Stimulated activated naive CD8-positive, alpha-beta T cell treated with anti-CD3 and anti-CD28 coated beads, Interleukin-15, Interleukin-2, amounts not matched to agents 100 U/mL and 50 U/mL, for 24 hours (primary cell): ENCODE results near the gene KDM4C.
"Not testable (repeated sequence)": the region's sequence is repeated elsewhere in the genome, so short reads cannot be mapped to it uniquely, and the experiment has no call there.

Source experiments
- ATAC-seq: fragments of 150-1000 bp; cut with Tn5 transposase; one replicate; pipeline ENCODE4 v1.10.0; 2021
- DNase-seq: peaks from one replicate; pipeline ENCODE4 v3.0.0; 2021

The KDM4C gene

DNA sequence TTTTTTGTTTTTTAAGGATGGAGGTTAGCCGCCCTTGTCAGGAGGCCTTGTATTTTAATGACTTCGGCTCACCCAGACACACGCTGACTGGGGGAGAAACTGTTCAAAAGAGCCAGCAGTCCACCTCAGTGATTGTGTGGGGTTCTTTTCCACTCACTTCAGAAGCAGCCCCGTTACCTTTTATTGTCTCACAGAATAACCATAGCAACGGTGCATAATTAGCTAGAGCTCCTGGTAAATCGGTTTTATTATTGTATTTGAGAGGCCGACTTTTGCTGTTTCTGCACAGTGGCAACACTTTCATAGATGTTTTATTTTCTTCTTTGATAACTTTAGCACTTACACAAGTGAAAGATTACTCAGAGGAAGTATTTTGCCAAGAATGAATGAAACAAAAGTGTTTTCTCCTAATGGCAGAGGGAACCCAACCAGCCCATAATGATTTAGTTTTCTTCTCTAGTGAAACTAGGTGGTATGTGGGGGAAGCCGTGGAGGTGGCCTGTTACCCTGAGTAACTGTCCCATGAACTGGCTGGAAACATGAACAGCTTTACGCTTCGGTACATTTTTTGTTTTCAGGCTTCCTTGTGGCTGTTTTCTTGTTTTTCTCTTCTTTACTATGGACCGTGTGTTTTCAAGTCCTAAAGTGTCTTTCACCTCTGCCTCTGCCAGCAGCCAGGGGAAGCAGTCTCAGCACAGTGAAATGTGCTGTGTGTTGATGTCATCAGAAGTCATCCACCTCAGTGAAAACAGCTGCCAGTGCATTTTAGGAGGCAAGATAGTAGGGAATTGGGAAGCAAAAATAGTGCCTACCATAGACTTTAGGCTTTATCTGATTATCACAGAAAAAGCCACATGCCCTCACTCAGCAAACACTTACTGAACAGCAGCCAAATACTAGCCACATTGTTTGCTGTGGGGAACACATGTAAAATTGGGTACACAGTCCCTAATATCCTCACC is 414.7 kb downstream of the KDM4C start:
- DNase-seq (no peak), ATAC-seq (no peak)

- ATAC-seq (no peak), DNase-seq (no peak)
Measured at GRCh38 chr9:7173139-7173538, 415.4 kb downstream of the KDM4C start.

DNA sequence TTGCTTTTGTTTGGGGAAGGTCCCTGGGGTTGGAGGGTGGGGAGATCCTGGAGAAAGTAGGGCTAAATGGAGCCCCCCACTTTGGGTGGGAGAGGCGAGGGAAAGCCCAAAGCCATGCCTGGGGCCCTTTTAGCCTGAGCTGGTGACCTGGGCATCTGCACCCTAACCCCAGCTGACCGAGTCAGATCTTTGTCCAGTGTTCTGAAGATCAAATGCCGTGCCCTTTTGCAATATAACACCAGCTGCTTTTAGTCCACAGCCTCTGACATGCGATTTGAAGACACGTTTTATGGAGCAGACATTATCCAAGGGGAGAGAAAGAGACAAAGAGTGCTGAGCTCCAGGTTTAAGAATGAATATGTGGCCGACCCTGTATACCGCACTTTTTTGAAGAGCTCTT is 416.5 kb downstream of the KDM4C start:
- ATAC-seq = no peak

GRCh38 chr9:7174884-7175283 is 417.1 kb downstream of the KDM4C start:
- DNase-seq (no peak), ATAC-seq (no peak)

More for the DNA sequence above, 416.5 kb downstream of the KDM4C start:
- DNase-seq = no peak

DNA sequence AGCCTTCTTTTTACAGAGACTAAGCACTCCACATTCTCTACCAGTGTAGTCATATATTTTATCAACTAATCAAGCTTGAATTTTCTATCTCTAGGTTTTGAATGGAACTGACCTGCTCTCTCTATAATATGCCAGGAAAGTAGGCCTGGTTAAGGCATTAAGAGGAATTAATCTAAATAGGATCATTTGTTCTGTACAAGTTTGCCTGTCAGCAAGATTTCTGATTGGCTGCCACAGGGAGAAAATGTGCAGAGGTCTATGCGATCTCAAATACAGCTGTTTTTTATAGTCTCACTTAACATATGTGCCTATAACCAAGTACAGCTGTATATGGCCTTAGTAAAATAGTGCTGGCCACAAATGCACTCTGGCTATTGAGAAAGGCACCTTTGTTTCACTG is 418.8 kb downstream of the KDM4C start:
- ATAC-seq (no peak), DNase-seq (no peak)

DNA sequence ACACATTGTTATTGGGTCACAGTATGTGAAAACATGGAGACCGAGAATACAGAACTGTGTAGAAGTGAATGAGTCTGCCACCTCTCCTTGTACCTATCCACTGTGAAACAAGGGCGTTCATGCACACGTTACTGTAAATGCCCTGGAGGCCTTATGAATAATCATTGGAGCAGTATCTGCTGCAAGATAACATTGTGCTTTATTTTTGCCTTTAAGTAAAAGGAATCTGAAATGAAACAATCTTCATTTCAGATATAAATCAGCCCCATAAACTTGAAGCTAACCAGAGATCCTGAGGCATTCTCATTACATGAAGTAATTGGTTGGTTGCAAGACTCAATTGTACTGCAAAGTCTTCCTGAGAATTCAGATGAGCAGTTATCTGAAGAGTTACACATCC is 419.6 kb downstream of the KDM4C start:
- no peak for DNase-seq

DNA sequence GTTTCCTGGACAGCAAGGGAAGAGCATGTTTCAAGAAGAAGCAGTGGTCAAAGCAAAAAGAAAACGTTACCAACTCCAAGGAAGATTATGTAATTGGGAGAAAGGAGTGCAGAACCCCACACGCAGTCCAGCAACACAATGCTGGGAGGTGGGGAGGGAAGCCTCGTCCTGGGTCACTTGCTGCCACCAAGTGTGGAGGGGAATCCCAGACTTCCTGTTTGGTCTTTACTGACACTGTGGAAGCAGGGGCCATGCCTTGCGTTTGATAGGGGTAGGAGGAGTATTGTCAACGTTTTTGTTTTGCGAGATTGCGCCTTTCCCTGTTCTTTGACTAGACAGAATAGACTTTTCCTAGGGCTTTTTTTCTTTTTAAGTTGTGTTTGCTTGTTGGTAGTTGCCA is 421.0 kb downstream of the KDM4C start:
- DNase-seq (no peak), ATAC-seq (no peak)

More for the DNA sequence above, 419.6 kb downstream of the KDM4C start:
- ATAC-seq = no peak

GRCh38 chr9:7180247-7180646 is 422.5 kb downstream of the KDM4C start:
- no peak for ATAC-seq
- DNase-seq = no peak

- not testable (repeated sequence) for ATAC-seq
Measured at GRCh38 chr9:7183139-7183538, 425.4 kb downstream of the KDM4C start.

GRCh38 chr9:7185612-7186011 is 427.8 kb downstream of the KDM4C start:
- DNase-seq (no peak), ATAC-seq (no peak)

More at GRCh38 chr9:7183139-7183538, 425.4 kb downstream of the KDM4C start:
- not testable (repeated sequence) for DNase-seq

DNA sequence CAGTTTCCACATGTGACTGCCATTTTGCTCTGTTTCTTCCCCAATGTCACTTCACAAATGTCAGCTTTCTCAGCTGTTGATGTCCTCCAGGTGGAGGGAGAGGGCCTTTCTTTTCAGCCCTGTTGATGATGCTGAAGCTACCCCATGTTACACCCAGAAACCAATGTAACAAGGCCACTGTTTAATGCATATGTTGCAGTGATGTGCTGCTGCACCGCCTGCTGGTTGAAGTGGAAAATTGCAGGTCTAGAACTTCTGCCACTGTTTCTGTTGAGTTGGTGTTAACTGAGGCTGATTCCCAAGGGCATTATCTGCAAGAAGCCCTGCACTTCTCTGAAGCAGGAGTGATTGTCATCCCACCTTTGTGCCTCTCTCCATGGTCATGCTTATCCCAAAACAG is 428.4 kb downstream of the KDM4C start:
- DNase-seq (no peak), ATAC-seq (no peak)

DNA sequence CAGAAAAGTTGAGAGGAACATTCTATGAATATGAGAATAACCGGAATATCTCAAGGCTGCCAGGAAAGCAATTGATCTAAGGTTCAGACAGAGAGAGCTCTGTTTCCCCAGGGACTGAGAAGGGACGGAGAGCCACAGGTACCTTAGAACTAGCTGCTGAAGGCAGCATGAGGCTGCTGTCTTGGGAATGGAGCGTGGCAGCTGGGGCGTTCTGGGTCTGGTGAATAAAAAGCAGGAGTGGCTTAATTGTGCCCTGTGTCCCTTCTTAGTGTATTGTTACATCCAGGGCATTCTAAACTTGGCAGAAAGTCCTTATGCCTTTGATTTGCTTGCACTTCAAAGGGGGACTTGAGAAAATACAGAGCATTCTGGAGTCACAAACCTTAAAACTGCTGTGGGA is 434.5 kb downstream of the KDM4C start:
- no peak for ATAC-seq
- no peak for DNase-seq

DNA sequence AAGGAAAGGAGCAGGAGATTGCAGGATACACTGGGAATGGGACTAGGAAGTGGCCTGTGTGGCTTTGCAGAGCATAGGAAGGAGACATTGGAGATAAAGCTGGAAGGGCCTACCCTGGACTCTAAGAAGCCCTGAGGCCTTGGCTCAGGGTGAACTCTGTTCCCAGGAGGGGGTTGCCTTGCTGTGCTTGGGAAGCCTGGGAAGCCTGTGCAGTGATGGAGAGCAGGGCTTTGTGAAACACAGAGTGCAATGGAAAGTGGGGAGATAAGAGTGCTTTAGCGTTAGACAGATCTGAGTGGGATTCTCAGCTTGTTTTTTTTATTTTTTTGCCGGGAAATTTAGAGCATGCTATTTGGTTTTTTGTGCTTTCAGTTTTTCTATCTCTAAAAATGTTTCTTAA is 437.8 kb downstream of the KDM4C start:
- no peak for ATAC-seq
- DNase-seq = no peak

GRCh38 chr9:7196467-7196866 is 438.7 kb downstream of the KDM4C start:
- DNase-seq (no peak), ATAC-seq (no peak)

DNA sequence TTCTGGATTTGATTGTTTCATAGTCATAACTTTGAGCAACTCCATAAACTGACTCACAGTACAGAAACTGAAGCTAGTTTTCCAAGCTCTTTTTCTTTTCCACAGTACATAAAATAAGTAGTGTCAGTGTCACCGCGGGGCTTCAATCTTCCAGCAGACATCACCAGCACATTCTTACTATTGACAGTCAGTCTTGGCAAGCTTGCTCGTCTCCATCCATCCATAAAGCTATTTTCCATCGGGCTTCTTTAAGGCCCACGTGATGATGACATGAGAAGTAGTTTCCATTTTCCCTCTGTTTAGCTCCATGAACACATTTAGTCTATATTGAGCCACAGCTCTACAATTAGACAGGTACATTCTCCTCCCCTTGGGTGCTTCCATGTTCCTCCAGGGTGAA is 443.4 kb downstream of the KDM4C start:
- no peak for DNase-seq

GRCh38 chr9:7205806-7206205 is 448.0 kb downstream of the KDM4C start:
- ATAC-seq = no peak
- no peak for DNase-seq

More for the DNA sequence above, 443.4 kb downstream of the KDM4C start:
- ATAC-seq = no peak

DNA sequence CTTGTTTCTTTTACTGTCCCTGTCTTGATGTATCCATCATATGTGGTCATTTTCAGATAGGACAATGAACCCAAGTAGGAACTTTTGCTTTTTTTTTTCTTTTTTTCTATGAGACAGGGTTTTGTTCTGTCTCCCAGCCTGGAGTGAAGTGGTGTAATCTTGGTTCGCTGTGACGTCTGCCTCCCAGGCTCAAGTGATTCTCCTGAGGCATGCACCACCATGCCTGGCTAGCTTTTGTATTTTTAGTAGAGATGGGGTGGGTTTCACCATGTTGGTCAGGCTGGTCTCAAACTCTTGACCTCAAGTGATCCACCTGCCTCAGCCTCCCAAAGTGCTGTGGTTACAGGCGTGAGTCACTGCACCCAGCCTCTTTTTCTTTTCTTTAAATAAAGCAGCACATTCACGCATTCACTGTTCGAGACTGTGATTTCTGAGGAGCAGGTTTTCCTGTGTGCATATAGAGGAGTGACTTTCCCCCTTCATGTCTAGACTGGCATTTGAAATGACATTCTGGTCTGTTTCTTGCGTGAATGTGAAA is 448.5 kb downstream of the KDM4C start:
- DNase-seq = no peak
- no peak for ATAC-seq

DNA sequence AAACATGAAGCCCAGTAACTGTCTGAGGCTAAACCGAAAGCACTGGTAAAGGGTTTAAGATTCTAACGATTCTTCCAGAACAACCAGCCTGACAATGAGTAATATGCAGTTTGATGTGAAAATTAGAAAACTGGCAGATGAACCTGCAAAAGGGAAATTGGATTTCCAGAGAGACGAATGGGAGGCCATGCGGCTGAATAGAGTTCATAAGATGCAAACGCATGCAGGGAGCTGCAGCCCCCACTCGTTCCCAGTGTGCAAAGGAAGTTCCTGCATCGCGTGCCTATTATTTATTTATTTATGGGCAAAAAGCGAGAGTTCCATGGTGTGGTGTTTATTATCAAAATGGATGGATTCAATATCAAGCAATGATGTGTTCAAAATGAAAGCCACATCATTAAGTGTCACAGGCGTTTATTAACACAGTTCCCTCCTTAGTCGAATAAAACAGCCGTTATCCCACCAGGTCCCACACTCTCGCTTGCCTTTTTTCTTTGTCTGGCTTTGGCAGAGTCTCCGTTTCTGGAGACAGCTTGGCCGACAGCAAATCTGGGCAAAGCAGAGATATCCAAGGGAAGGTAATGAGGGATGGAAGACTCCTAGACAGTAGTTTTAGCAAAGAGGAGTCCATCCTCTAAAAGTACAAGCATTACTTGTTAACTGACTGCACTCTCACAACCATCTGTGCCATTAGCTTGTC is 451.4 kb downstream of the KDM4C start:
- ATAC-seq (no peak), DNase-seq (no peak)

GRCh38 chr9:7209990-7210389 is 452.2 kb downstream of the KDM4C start:
- DNase-seq (no peak), ATAC-seq (no peak)

- DNase-seq = no peak
- ATAC-seq = no peak
Measured at GRCh38 chr9:7210854-7211637, 453.3 kb downstream of the KDM4C start.

- no peak for DNase-seq
- no peak for ATAC-seq
Measured at GRCh38 chr9:7211657-7212056, 453.9 kb downstream of the KDM4C start.

DNA sequence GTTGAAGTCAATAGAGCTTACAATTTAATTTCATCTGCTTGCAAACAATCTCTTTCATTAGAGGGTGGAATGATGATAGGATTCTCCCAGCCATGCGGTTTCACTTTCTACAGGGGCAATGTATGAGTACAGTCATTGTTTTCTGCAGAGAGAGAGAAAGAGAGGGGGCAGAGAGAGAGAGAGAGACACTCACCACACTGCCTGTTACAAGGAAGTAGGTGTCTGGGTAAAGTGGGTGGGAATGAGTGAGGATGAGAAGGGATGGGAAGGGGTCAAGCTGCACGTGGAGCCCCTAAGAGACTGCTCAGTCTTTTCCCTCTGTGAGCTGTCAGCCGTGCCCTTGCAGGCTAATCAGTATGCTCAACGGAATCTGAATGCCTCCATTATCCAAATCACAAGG is 454.3 kb downstream of the KDM4C start:
- DNase-seq (no peak), ATAC-seq (peak; percentile 24)
